NCI-H748 (cell line): ENCODE results near the gene TET2.

Experiments used
- DNase-seq: peaks from one replicate; lab custom pipeline; 2025; ENCODE audit not compliant: unreplicated experiment; lab: John Stamatoyannopoulos, UW

The TET2 gene

DNA sequence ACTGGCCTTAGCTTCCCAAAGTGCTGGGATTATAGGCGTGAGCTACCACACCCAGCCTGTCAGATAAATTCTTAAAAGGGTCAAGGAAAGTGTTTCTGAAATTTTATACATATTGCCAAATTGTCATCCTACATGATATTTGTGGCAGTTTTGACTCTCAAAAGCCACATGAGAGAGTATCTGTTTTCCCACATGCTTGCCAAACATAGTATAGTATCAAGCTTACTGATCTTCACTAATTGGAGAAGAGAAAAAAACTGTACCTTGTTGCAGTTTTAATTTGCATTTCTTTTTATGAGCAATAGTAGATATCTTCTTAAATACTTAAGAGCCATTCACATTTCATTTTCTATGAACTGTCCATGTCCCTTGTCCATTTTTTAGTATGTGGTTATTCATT is 83.6 kb downstream of the TET2 start:
- no peak for DNase-seq

DNA sequence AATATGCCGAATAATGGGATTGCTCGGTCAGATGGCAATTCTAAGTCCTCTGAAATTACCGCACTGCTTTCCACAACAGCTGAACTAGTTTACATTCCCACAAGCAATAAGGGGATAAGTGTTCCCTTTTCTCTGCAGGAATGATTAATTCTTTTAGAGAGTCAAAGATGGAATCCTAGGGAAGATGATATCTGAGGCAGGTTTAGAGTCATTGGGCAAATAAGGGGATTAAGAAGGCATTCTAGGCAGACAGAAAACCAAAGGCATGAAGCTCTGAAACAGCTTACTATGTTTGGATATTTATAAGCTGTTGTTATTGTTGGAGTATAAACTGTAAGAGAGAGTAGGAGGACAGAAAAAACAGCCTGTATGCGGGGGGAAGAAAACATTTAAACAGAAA is 85.7 kb downstream of the TET2 start:
- no peak for DNase-seq

DNA sequence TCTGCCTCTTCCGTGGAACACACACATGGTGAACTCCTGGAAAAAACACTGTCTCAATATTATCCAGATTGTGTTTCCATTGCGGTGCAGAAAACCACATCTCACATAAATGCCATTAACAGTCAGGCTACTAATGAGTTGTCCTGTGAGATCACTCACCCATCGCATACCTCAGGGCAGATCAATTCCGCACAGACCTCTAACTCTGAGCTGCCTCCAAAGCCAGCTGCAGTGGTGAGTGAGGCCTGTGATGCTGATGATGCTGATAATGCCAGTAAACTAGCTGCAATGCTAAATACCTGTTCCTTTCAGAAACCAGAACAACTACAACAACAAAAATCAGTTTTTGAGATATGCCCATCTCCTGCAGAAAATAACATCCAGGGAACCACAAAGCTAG is 87.9 kb downstream of the TET2 start:
- DNase-seq: no peak

DNA sequence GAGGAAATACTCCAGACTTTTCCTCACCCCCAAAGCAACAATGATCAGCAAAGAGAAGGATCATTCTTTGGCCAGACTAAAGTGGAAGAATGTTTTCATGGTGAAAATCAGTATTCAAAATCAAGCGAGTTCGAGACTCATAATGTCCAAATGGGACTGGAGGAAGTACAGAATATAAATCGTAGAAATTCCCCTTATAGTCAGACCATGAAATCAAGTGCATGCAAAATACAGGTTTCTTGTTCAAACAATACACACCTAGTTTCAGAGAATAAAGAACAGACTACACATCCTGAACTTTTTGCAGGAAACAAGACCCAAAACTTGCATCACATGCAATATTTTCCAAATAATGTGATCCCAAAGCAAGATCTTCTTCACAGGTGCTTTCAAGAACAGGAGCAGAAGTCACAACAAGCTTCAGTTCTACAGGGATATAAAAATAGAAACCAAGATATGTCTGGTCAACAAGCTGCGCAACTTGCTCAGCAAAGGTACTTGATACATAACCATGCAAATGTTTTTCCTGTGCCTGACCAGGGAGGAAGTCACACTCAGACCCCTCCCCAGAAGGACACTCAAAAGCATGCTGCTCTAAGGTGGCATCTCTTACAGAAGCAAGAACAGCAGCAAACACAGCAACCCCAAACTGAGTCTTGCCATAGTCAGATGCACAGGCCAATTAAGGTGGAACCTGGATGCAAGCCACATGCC is 89.7 kb downstream of the TET2 start:
- no peak for DNase-seq

DNA sequence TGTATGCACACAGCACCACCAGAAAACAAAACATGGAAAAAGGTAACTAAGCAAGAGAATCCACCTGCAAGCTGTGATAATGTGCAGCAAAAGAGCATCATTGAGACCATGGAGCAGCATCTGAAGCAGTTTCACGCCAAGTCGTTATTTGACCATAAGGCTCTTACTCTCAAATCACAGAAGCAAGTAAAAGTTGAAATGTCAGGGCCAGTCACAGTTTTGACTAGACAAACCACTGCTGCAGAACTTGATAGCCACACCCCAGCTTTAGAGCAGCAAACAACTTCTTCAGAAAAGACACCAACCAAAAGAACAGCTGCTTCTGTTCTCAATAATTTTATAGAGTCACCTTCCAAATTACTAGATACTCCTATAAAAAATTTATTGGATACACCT is 90.2 kb downstream of the TET2 start:
- no peak for DNase-seq

DNA sequence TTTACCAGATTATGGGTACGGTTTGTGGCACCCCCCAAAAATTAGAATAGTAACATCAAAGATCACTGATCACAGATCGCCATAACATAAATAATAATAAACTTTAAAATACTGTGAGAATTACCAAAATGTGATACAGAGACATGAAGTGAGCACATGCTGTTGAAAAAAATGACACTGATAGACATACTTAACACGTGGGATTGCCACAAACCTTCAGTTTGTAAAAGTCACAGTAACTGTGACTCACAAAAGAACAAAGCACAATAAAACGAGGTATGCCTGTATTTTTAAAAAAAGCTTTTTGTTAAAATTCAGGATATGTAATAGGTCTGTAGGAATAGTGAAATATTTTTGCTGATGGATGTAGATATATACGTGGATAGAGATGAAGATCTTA is 93.4 kb downstream of the TET2 start:
- no peak for DNase-seq

DNA sequence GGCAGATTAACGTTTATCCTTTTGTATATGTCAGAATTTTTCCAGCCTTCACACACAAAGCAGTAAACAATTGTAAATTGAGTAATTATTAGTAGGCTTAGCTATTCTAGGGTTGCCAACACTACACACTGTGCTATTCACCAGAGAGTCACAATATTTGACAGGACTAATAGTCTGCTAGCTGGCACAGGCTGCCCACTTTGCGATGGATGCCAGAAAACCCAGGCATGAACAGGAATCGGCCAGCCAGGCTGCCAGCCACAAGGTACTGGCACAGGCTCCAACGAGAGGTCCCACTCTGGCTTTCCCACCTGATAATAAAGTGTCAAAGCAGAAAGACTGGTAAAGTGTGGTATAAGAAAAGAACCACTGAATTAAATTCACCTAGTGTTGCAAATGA is 94.8 kb downstream of the TET2 start:
- no peak for DNase-seq

DNA sequence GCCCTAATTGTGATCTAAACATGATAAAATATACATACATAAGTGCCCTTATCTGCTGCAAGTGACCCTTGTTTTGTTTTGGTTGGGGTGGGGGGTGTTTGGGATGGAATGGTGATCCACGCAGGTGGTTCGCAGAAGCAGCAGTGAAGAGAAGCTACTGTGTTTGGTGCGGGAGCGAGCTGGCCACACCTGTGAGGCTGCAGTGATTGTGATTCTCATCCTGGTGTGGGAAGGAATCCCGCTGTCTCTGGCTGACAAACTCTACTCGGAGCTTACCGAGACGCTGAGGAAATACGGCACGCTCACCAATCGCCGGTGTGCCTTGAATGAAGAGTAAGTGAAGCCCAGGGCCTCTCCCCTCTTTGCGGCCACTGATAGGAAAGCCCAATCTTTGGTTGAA is 96.8 kb downstream of the TET2 start:
- no peak for DNase-seq

DNA sequence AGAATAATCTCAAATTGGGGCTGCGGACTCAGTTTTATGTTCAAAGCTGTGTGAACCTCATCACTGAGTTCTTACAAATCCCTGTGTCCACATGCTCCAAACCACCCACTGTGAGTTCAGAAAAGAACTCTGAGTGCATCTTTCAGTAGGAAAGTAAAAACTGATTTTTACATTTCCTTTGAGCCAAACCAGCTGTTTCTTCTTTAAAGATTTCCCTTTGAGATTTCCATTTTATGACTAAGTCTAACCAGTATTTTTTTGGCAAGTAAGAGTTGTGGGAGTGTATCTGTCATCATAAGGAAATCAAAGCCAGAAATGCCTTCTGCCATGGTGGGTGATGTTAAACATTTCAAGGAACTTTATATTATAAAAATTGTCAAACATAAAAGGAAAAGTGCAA is 100.0 kb downstream of the TET2 start:
- no peak for DNase-seq

DNA sequence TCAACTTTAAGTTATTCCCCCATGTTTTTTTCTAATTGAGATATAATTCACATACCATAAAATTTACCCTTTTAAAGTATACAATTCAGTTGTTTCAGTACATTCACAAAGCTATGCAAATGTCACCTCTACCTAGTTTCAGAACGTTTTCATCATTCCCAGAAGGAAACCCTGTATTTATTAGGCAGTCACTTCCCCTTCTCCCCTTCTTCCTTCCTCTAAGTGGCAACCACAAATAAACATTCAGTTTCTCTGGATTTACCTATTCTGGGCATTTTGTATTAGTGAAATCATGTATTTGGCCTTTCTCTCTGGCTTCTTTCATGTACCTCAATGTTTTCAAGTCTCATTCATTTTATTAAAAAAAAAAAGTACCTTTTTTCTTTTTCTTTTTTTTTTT is 101.9 kb downstream of the TET2 start:
- DNase-seq: no peak

DNA sequence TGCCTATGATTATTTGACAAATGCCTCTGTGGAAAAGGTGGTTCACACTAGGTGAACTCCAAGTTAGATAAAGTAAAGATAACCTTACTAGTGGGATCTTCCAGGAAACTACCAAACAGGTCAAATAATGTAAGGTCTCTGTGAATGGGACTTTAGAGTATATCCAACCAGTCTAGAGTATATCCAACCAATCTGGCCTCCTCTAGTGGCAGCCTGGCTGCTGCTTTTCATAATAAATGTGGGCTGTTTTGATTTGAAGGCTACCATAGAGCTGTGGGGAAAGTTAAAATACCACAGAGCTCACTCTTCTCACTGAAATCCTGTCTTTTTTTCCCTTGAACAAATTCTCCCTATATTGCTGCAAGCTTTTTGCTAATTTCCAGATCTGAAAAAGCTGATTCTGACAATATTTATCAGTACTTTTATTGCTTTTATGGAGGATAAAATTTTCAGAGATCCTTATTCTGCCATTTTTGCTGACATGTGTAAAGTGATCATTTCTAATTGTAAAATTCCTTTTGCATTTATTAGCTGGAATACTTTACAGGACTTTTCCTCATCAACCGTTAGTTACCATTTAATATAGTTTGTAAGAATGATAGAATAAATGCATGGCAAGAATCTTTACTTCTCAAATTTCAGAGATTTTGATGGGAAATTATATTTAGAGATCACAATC is 111.3 kb downstream of the TET2 start:
- no peak for DNase-seq

DNA sequence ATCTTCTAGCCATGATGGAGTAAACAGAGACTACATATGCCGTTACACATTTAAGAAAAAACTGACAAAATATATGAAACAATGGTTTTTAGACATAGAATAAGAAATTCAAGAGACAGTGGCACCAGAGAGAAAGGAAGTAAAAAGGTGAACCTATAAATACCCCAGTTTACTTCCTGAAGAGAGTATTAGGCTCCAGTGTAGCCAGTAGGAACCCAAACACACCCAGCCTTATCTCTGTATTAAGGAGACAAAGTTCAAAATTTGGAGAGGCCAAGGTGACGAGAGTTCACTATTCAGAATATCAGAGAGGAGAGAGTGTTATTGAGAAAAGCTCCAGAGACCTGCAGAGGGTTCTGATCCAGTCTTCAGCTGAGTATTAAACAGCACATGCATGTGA is 119.0 kb downstream of the TET2 start:
- no peak for DNase-seq

DNA sequence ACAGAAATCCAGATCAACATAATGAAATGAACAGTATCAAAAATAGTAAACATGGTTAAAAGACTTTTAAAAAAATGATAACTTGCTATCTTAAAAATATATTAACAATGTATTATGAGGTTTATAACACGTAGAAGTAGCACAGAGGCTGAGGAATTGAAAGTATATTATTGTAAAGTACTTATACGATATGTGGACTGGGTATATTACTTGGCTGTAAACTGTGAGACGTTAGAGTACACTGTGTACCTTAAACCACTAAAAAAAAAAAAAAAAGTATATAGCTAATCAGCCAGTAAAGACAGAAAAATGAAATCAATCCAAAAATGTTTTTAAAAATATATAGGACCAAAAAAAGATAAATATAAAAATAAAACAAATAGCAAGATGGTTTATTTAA is 120.6 kb downstream of the TET2 start:
- no peak for DNase-seq

DNA sequence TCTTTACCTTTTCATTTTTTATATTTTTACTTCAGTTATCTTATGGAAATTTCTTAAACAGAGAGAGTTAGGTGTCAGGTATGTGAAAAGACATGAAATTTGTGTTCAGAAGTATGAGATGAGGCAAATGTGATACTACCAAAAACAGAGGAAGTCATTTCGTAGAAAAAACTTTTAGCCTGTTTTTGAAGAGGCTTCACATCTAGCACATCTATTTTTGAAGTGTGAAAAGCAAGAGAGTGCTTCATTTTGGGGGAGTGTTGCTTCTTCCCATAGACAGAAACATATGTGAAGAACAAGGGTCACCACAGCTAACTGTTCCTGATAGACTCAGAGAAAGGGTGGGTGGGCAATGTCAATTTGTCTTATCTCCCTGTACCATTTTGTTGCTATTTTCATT is 125.3 kb downstream of the TET2 start:
- no peak for DNase-seq

DNA sequence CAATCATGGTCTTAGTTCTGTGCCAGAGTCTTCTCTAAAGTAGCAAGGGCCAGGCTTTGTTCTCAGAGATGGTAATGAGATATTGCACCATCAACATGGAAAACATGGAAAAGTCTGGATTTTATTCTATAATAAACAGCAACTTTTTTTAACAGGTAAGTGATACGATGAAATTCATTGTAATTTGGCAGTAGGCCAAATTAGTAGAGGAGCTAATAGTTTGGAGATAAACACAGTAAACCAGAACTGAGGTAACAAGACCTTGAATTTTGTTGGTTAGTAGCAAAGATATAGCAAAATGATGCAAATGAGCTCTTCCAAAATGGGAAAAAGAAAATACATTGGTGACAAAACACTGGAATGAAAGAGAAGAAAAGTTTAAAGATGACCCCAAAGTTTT is 126.6 kb downstream of the TET2 start:
- no peak for DNase-seq

DNA sequence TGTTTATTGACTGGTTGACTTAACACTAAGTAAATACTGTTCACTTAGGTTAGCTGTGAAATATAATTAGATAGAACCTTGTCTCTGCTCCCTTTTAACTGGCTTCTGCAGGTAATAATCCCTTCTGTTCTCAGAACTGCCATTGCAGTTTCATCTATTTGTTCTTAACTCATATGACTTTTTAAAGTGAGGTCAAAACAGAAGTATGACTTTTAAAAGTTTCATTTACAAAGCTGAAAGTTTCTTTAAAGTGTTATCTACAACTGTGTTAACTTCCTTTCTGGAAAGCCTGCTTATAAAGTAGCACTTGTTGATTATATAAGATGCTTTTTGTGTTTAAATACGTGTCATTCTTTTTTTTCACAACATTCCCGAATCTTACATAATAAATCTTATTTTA is 127.4 kb downstream of the TET2 start:
- DNase-seq: no peak

DNA sequence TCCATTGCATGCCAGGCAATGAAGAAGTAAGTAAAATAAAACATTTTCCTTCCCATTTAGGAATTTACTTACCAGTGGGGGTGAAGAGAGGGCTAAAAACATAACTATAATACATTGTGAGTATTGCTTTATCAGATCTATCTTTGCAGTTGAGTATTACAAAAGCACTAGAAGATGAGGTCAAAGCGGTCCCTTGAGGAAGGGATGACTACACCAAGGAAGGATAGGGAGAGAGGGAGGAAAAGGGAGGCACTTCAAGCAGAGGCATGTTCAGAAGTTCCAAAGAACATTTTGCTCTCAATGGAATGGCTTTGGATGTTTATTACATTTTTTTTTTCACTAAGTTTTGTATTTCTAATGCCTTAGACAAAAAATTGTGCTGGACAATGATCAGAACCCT is 127.8 kb downstream of the TET2 start:
- no peak for DNase-seq

DNA sequence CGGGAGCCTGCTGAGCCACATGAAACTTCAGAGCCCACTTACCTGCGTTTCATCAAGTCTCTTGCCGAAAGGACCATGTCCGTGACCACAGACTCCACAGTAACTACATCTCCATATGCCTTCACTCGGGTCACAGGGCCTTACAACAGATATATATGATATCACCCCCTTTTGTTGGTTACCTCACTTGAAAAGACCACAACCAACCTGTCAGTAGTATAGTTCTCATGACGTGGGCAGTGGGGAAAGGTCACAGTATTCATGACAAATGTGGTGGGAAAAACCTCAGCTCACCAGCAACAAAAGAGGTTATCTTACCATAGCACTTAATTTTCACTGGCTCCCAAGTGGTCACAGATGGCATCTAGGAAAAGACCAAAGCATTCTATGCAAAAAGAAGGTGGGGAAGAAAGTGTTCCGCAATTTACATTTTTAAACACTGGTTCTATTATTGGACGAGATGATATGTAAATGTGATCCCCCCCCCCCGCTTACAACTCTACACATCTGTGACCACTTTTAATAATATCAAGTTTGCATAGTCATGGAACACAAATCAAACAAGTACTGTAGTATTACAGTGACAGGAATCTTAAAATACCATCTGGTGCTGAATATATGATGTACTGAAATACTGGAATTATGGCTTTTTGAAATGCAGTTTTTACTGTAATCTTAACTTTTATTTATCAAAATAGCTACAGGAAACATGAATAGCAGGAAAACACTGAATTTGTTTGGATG is 129.9 kb downstream of the TET2 start:
- DNase-seq: no peak

DNA sequence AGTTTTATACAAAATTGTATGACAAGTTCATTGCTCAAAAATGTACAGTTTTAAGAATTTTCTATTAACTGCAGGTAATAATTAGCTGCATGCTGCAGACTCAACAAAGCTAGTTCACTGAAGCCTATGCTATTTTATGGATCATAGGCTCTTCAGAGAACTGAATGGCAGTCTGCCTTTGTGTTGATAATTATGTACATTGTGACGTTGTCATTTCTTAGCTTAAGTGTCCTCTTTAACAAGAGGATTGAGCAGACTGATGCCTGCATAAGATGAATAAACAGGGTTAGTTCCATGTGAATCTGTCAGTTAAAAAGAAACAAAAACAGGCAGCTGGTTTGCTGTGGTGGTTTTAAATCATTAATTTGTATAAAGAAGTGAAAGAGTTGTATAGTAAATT is 131.0 kb downstream of the TET2 start:
- DNase-seq: peak; percentile 90

DNA sequence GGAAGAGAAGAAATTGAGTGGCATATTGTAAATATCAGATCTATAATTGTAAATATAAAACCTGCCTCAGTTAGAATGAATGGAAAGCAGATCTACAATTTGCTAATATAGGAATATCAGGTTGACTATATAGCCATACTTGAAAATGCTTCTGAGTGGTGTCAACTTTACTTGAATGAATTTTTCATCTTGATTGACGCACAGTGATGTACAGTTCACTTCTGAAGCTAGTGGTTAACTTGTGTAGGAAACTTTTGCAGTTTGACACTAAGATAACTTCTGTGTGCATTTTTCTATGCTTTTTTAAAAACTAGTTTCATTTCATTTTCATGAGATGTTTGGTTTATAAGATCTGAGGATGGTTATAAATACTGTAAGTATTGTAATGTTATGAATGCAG is 132.6 kb downstream of the TET2 start:
- no peak for DNase-seq

DNA sequence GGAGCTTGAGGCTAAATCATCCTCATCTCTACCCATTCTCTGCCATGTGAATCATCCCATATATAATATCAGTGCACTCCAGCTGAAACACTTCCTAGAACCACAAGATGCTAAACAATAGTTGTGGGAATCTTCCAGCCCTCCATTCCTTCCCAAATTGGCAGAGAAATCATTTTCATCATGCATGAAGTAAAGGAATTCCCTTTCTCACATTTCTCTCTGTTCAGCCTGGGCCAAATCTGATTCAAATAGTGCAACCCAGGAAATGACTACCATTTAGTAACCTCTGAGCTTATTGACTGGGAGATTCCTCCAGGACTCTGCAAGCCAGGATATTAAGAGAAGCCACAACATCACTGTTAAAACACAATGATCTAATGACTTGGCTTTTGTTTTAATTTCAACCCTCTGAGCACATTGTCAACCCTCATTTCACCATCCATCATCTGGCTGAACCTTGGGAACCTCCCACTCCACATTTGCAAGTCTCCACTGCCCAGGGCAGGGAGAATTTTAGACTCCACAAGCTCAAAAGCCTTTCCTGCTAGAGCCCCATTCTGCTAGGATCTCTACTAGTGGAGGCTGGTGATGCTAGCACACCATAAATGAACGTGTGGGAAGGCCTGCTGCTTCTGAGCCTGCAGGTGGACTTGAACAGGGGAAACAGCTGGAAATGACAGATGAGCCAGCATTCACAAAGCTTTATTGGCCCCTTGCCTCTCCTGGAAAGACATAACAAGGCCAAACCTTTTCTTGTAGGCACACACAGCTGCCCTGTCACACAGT is 133.9 kb downstream of the TET2 start:
- DNase-seq: no peak

DNA sequence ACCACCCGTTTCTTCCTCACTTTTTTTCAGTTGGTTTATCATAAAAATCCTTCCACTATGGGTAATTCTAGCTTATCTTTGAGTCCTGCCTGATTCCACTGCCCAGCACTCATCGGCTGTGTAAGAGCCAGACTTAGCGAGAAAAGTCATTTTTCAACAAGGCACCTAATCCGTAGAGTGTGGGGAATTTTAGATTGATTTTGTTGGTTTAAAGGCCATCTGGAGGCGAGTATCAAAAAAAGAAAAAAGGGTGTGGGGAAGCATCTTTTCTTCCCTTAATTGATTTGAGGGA is 134.4 kb downstream of the TET2 start:
- no peak for DNase-seq
